ENCODE results near the gene CALCR.

The CALCR gene

DNA sequence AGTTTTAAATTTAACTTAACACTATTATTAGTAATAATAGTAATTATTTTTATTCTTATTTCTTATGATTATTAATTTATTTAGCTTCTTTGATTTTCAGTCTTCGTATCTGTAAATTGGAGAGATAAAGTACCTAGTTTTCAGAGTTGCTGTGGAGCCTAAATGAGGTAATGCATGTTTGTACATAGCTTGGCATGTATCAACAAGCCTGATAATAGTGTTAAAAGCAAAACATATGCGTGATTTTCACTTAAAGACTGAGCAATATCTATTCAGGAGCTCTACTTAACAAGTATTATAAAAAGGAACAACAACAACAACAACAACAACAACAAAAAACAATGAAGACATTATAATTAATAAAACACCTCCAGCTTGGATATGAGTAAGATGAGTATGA is 12.4 kb downstream of the CALCR start:
- DNase-seq (ENCODE audit: low spot score): no peak
- in situ Hi-C loops (cut with MboI; ENCODE audit: low pct_unique_long_range_greater_than_20kb, low sequenced_read_pairs, unreplicated experiment): no loop called here
- TF ChIP-seq, protein P1, sequence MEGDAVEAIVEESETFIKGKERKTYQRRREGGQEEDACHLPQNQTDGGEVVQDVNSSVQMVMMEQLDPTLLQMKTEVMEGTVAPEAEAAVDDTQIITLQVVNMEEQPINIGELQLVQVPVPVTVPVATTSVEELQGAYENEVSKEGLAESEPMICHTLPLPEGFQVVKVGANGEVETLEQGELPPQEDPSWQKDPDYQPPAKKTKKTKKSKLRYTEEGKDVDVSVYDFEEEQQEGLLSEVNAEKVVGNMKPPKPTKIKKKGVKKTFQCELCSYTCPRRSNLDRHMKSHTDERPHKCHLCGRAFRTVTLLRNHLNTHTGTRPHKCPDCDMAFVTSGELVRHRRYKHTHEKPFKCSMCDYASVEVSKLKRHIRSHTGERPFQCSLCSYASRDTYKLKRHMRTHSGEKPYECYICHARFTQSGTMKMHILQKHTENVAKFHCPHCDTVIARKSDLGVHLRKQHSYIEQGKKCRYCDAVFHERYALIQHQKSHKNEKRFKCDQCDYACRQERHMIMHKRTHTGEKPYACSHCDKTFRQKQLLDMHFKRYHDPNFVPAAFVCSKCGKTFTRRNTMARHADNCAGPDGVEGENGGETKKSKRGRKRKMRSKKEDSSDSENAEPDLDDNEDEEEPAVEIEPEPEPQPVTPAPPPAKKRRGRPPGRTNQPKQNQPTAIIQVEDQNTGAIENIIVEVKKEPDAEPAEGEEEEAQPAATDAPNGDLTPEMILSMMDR (IDR thresholded peaks at IDR 0.05; ENCODE audit: extremely low read depth, insufficient read depth, missing control alignments): no peak

DNA sequence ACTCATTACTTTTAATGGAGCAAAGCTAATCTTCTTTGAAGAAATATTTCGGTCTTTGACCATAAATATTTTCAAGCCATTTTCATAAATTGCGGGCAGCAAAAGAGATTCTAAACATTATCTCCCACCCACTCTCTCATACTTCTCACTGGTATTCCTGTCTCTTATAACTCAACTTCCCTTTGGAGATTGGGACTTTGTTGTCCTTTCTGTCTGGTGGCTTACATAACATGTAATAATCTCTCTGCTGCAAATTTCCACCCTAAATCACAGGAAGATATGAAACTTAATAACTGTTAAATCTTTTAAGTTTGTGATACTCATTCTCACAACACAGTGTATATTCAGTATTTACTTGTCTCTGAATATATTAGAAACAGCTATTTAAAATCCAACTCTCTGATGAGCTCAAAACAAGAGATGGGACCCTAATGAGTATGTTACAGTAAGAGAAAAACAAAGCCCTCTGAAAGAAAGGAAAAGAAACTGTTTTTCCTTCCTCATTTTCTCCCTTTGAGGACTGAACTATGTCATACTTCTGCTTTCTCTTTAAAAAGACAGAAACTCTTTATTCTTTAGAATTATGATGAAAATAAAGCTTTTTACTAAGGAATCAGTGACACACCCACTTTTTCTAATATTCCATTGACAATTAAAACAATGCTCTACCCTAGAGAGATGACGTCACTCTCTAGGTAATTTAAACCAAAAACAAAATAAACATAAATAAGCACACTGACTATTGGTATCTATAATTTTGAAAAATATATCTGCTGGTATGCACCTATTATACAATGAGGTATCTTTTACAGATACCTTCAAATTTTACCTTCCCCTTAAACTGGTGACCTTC is 14.7 kb downstream of the CALCR start:
- no peak for DNase-seq (ENCODE audit: low spot score)
- TF ChIP-seq, protein P1 (IDR thresholded peaks at IDR 0.05; ENCODE audit: extremely low read depth, insufficient read depth, missing control alignments): no peak

DNA sequence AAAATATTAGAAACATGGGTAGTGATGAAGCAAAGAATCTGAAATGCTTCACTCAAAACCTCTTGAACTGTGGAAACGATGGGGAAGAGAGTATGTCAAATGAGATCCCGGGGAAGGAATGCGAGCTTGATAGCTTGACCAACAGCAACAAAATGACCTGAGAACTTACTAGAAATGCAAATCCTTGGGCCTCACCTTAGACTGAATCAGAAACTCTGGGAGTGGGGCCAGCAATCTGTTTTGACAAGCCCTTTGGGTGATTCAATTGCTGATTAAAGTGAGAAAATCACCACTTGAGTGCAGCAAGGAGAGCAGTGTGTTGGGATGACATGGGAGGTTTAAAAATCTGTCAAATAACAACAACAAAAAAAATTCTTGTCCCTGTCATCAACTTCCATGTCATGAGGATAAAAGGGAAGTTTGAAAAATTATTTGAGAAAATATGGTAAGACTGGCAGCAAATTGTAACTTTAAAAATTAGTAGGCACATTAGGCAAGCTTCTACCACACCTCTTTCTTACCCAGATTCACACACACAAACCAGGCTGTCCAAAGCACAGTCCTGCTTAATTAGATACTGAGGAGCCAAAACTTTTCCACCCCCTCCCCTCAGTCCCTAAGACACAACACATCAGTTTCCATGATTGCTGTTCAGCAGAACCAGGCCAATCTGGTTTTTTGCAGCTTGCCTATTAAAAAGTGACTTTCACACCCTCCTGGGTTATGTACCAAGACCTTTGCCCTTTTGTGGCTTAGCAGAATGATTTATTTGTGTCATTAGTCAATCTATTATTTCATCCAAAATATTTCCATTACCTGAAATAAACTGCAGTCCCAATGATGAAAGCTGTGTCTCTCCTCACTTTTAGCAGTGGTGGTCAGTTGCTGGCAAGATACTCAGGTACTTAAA is 15.6 kb downstream of the CALCR start:
- DNase-seq (ENCODE audit: low spot score): no peak
- in situ Hi-C loops (cut with MboI; ENCODE audit: low pct_unique_long_range_greater_than_20kb, low sequenced_read_pairs, unreplicated experiment): no loop called here
- TF ChIP-seq, protein P1 (IDR thresholded peaks at IDR 0.05; ENCODE audit: extremely low read depth, insufficient read depth, missing control alignments): no peak

More for the DNA sequence above, 14.7 kb downstream of the CALCR start:
- in situ Hi-C loops (cut with MboI; ENCODE audit: low pct_unique_long_range_greater_than_20kb, low sequenced_read_pairs, unreplicated experiment): no loop called here

DNA sequence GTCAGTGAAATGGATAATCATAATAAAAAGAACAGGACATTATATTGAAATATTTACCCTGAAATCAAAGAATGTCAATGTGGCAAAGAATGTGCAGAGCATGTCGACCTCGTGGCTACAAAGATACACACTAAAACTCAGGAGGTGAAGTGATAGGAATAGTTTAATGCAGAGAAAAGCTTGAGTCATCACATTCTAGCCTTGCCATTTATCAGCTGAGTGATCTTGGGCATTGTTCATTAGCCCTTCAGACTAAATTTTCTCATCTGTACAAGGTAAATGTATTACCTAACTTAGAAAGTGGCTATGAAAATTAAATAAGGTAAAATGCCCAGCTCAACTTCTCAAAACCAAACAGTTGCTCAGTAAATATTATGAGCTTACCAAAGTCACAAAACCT is 22.6 kb downstream of the CALCR start:
- in situ Hi-C loops (cut with MboI; ENCODE audit: low pct_unique_long_range_greater_than_20kb, low sequenced_read_pairs, unreplicated experiment): no loop called here
- TF ChIP-seq, protein P1 (IDR thresholded peaks at IDR 0.05; ENCODE audit: extremely low read depth, insufficient read depth, missing control alignments): no peak
- DNase-seq (ENCODE audit: low spot score): no peak

DNA sequence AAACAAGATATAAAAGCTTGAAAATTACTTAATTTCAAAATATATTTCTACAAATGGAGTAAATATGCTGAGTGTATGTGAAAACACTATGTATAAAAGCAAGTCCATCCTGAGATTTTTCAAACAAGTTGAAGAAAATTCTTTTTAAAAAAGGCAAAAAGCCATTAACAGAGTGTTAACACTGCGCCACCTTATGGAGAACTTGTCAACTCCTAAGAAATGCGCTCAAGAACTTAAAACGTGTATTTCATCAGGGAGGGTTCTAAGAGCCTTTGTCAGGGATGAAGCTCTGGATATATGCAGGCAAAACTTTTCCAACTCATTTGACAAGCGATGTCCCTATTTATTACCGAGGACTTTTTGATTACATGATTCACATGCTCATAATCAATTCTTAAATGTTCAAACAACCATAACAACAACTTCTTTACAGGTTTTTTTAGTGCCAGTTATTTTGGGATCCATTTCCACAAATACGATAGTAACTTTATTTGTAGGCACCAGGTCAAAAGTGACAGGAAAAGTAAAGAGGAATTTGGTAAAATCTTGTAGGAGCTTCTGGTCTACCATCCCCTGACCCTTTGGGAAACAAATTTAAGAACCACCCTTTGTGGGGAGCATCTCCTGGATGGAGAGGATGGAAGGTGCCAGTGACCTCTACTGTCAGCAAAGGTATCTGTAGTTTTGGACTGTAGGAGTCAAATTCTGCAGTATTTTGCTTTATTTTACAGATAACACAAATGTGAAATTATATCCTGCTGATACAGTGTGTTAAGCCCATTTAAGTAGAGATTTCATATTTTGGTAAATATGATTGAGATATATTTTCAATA is 23.2 kb downstream of the CALCR start:
- DNase-seq (ENCODE audit: low spot score): no peak
- TF ChIP-seq, protein P1 (IDR thresholded peaks at IDR 0.05; ENCODE audit: extremely low read depth, insufficient read depth, missing control alignments): peak; percentile 61
- in situ Hi-C loops (cut with MboI; ENCODE audit: low pct_unique_long_range_greater_than_20kb, low sequenced_read_pairs, unreplicated experiment): no loop called here

DNA sequence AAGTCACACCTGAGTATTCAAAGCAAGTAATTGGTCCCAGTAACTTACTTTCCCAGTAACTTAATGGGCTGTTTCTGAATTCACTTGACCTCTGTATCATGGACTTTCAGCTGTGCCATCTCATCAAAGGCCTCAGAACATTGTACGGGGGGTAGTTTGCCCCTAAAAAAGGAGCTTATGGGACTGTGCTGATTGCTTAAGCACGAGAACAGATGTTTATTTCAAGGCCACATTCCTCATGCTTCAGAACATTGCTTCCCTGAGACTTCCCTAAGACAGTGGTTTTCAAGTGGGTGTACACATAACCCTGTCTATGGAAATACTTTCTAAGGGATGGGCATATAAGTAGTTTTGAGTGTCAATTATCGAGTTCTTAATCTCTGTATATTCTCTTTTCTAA is 26.8 kb downstream of the CALCR start:
- in situ Hi-C loops (cut with MboI; ENCODE audit: low pct_unique_long_range_greater_than_20kb, low sequenced_read_pairs, unreplicated experiment): loop anchor here (10.0 kb wide), 1 partner anchor 303 kb away; no protein-coding TSS in a partner anchor
- DNase-seq (ENCODE audit: low spot score): no peak
- TF ChIP-seq, protein P1 (IDR thresholded peaks at IDR 0.05; ENCODE audit: extremely low read depth, insufficient read depth, missing control alignments): no peak
